Keratinocyte (primary cell): Measurements from ENCODE around the gene UBE2L6. TPM values are rescaled to one million over a fixed set of nuclear protein-coding genes. Genes with fewer than 3 reads are reported as not detected.

ENCODE experiments used
- DNase-seq: peaks from one replicate; pipeline ENCODE4 v3.0.0-alpha.2; 2011; ENCODE audit warnings: low read depth, missing footprints, low spot score
- FAIRE-seq: peaks from 2 replicates; lab custom pipeline; 2011; peaks lifted over from hg19 to GRCh38; lab: Jason Lieb, UNC
- H2AFZ ChIP-seq: 2 replicates; pipeline ENCODE4 v1.6.0; 2012; ENCODE audit warnings: low read length, control low read depth, inconsistent platforms; ENCODE audit not compliant: control insufficient read depth
- H3K27ac ChIP-seq: 2 replicates; pipeline ENCODE4 v1.5.1; 2011; ENCODE audit warnings: low read length; ENCODE audit not compliant: control insufficient read depth, insufficient read depth
- H3K27me3 ChIP-seq: 3 replicates; pipeline ENCODE4 v1.6.0; 2011; ENCODE audit warnings: low read length; ENCODE audit not compliant: control insufficient read depth, insufficient read depth; ENCODE audit errors: extremely low read depth
- H3K36me3 ChIP-seq, 2 experiments: 2 replicates in 1 of 2; 3 replicates in 1 of 2; pipeline ENCODE4 v1.5.1; 2011; ENCODE audit warnings: low read length in 2 of 2, mild to moderate bottlenecking in 1 of 2; ENCODE audit not compliant: control insufficient read depth in 2 of 2, insufficient read depth in 2 of 2; ENCODE audit errors: extremely low read depth in 1 of 2
- H3K4me1 ChIP-seq: 3 replicates; pipeline ENCODE4 v1.5.1; 2011; ENCODE audit warnings: low read length; ENCODE audit not compliant: control insufficient read depth, insufficient read depth; ENCODE audit errors: extremely low read depth
- H3K4me2 ChIP-seq: 3 replicates; pipeline ENCODE4 v1.6.0; 2011; ENCODE audit warnings: low read depth, low read length; ENCODE audit not compliant: control insufficient read depth, insufficient read depth; ENCODE audit errors: extremely low read depth
- H3K4me3 ChIP-seq, 3 experiments: fragments of 200-600 bp in 1 of 3; sonication (generic) in 1 of 3; 2 replicates in 2 of 3; 3 replicates in 1 of 3; pipeline ENCODE4 v1.5.1; 2011 to 2016; ENCODE audit warnings: low read length in 3 of 3, mild to moderate bottlenecking in 3 of 3, control low read depth in 2 of 3, inconsistent platforms in 1 of 3, low read depth in 1 of 3, mixed read lengths in 1 of 3, mixed run types in 1 of 3, moderate library complexity in 1 of 3; ENCODE audit not compliant: control insufficient read depth in 2 of 3, insufficient read depth in 2 of 3; ENCODE audit errors: extremely low read depth in 1 of 3
- H3K79me2 ChIP-seq: 2 replicates; pipeline ENCODE4 v1.6.0; 2012; ENCODE audit warnings: low read length; ENCODE audit not compliant: control insufficient read depth, insufficient read depth
- H3K9ac ChIP-seq: 3 replicates; pipeline ENCODE4 v1.6.0; 2011; ENCODE audit warnings: low read length; ENCODE audit not compliant: control insufficient read depth, insufficient read depth; ENCODE audit errors: extremely low read depth
- H3K9me1 ChIP-seq: 3 replicates; pipeline ENCODE4 v1.6.0; 2011; ENCODE audit warnings: low read length; ENCODE audit not compliant: control insufficient read depth, insufficient read depth; ENCODE audit errors: extremely low read depth
- H3K9me3 ChIP-seq: 2 replicates; pipeline ENCODE4 v1.5.1; 2012; ENCODE audit warnings: low read depth, low read length; ENCODE audit not compliant: control insufficient read depth
- H4K20me1 ChIP-seq: 3 replicates; pipeline ENCODE4 v1.6.0; 2011; ENCODE audit warnings: low read length; ENCODE audit not compliant: control insufficient read depth, insufficient read depth; ENCODE audit errors: extremely low read depth
- EZH2 ChIP-seq: IDR thresholded peaks from one replicate; pipeline ENCODE4 v1.6.1; 2012; ENCODE audit warnings: inconsistent platforms, mild to moderate bottlenecking, low read length, moderate library complexity
- dilution Hi-C: fragments of 300-500 bp; cut with MboI; formaldehyde crosslinking; loops from one replicate; pipeline ENCODE4 v1.7.0; 2020; ENCODE audit warnings: low sequenced_read_pairs; ENCODE audit not compliant: extremely low pct_ligation_motif_present
- polyA plus RNA-seq, 5 experiments: library from polyadenylated mRNA; depleted of rRNA in 3 of 5; stranded (reverse) in 3 of 5; stranded (forward) in 1 of 5; unstranded in 1 of 5; fragments of >200 nt; gene quantifications; 1 replicate in 1 of 5; 2 replicates in 3 of 5; 3 replicates in 1 of 5; pipeline versions ENCODE4 v1.2.1 to v1.2.3, GENCODE V29; 2011 to 2012; ENCODE audit warnings: missing spikeins in 2 of 5, low read depth in 1 of 5, low replicate concordance in 1 of 5
- TF ChIP-seq, protein P1 (sequence below), 3 experiments: IDR thresholded peaks in 1 of 3; conservative IDR thresholded peaks in 1 of 3; optimal IDR thresholded peaks in 1 of 3; 2 replicates in 2 of 3; 3 replicates in 1 of 3; pipeline versions ENCODE3 to v1.5.1; 2011; ENCODE audit warnings: low read length in 3 of 3, mild to moderate bottlenecking in 3 of 3, moderate library complexity in 2 of 3, control low read depth in 1 of 3, inconsistent platforms in 1 of 3; ENCODE audit not compliant: insufficient read depth in 2 of 3; ENCODE audit errors: extremely low read depth in 1 of 3

The UBE2L6 gene
- polyA plus RNA-seq, 1 donor (not counting 4 experiments of a cell fraction or from before 2014, with no cell fraction given), result 56.6 TPM

DNA sequence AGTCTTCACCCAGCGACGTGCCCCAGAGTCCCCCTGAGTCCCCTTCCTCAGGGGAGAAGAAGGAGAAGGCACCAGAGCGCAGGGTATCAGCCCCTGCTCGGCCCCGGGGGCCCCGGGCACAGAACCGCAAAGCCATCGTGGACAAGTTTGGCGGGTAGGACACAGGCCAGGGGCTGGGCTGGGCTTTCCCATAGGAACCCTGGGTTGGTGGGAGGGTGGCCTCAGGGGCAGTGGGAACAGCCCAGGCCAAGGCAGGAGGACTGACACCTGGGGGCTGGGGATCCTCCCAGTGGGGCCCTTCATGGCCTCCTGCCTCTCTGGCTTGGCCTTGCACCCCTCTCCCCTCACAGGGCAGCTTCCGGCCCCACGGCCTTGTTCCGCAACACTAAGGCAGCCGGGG, 21.6 kb downstream of the UBE2L6 start:
- no peak for FAIRE-seq
- peaks cover 9% of the 10 kb centered on the region for H3K4me1 ChIP-seq

DNA sequence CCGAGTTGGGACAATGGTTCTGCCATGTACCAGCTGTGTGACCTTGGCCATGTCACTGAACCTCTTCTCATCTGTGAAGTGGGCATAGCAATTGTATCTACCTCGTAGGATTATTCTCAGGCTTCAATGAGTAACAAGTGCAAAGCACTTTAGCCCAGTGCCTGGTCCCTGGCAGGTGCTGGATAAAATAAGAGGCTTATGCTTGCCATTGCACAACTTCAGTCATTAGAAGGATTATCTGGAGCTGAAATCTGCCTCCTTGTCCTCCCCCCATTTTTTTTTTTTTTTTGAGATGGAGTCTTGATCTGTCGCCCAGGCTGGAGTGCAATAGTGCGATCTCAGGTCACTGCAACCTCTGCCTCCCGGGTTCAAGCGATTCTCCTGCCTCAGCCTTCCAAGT, 22.9 kb downstream of the UBE2L6 start:
- no peak overlapping the region for H3K9ac ChIP-seq
- no peaks in the 10 kb centered on the region for H3K9me3 ChIP-seq
- H3K36me3 ChIP-seq, result peaks cover 0 to 3% of the 10 kb centered on the region in 2 experiments
- TF ChIP-seq, protein P1, sequence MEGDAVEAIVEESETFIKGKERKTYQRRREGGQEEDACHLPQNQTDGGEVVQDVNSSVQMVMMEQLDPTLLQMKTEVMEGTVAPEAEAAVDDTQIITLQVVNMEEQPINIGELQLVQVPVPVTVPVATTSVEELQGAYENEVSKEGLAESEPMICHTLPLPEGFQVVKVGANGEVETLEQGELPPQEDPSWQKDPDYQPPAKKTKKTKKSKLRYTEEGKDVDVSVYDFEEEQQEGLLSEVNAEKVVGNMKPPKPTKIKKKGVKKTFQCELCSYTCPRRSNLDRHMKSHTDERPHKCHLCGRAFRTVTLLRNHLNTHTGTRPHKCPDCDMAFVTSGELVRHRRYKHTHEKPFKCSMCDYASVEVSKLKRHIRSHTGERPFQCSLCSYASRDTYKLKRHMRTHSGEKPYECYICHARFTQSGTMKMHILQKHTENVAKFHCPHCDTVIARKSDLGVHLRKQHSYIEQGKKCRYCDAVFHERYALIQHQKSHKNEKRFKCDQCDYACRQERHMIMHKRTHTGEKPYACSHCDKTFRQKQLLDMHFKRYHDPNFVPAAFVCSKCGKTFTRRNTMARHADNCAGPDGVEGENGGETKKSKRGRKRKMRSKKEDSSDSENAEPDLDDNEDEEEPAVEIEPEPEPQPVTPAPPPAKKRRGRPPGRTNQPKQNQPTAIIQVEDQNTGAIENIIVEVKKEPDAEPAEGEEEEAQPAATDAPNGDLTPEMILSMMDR (optimal IDR thresholded peaks at IDR 0.05 in 1 of 3, IDR thresholded peaks at IDR 0.05 in 1 of 3, conservative IDR thresholded peaks at IDR 0.05 in 1 of 3; ENCODE audit: extremely low read depth in 1 of 3, insufficient read depth in 2 of 3, low read length in 3 of 3), result no peak
- no peak for TF ChIP-seq EZH2
- no peaks in the 10 kb centered on the region for H3K9me1 ChIP-seq
- peaks cover 4% of the 10 kb centered on the region for H3K27me3 ChIP-seq
- H4K20me1 ChIP-seq, result no peaks in the 10 kb centered on the region
- dilution Hi-C loops, result no loop called here
- H3K4me3 ChIP-seq, result no peak overlapping the region
- no peak overlapping the region for H3K4me2 ChIP-seq
- peaks cover 9% of the 10 kb centered on the region for H3K4me1 ChIP-seq
- no peaks in the 10 kb centered on the region for H3K79me2 ChIP-seq
- no peak for FAIRE-seq
- DNase-seq, result no peak
- no peak overlapping the region for H2AFZ ChIP-seq
- H3K27ac ChIP-seq, result no peak overlapping the region

More for the DNA sequence above, 21.6 kb downstream of the UBE2L6 start:
- TF ChIP-seq, protein P1 (optimal IDR thresholded peaks at IDR 0.05 in 1 of 3, IDR thresholded peaks at IDR 0.05 in 1 of 3, conservative IDR thresholded peaks at IDR 0.05 in 1 of 3; ENCODE audit: extremely low read depth in 1 of 3, insufficient read depth in 2 of 3, low read length in 3 of 3), result no peak
- no peak for TF ChIP-seq EZH2
- no peaks in the 10 kb centered on the region for H3K9me1 ChIP-seq
- peaks cover 0 to 13% of the 10 kb centered on the region in 2 experiments for H3K36me3 ChIP-seq
- no peak overlapping the region for H2AFZ ChIP-seq
- H3K9me3 ChIP-seq, result no peaks in the 10 kb centered on the region
- H4K20me1 ChIP-seq, result no peaks in the 10 kb centered on the region
- dilution Hi-C loops, result no loop called here
- H3K4me3 ChIP-seq, result no peak overlapping the region
- no peak overlapping the region for H3K27ac ChIP-seq
- no peak for DNase-seq
- peaks cover 4% of the 10 kb centered on the region for H3K27me3 ChIP-seq
- no peak overlapping the region for H3K4me2 ChIP-seq
- no peaks in the 10 kb centered on the region for H3K79me2 ChIP-seq
- H3K9ac ChIP-seq, result no peak overlapping the region
